WTC11 (cell line): Measurements from ENCODE around the gene TAF8. TPM values are rescaled to one million over a fixed set of nuclear protein-coding genes. Genes with fewer than 3 reads are reported as not detected.

Experiments
- ATAC-seq: fragments of 200-7000 bp; cut with Tn5 transposase; 2 replicates; pipeline ENCODE4 v1.10.0; 2021; ENCODE audit warnings: mild to moderate bottlenecking, moderate library complexity
- CTCF ChIA-PET: fragments of 300-600 bp; sonication (Branson Sonifier 250); formaldehyde crosslinking; loops from one replicate; lab custom pipeline; 2021; ENCODE audit warnings: antibody characterized with exemption; lab: Charles Lee
- POLR2A ChIA-PET: fragments of 350-600 bp; sonication (Branson Sonifier 250); formaldehyde crosslinking; loops from one replicate; lab custom pipeline; 2021; ENCODE audit warnings: antibody characterized with exemption; lab: Charles Lee
- DNase-seq: peaks from one replicate; pipeline ENCODE4 v3.0.0; 2021; ENCODE audit warnings: low spot score
- H3K27ac Mint-ChIP-seq: 2 replicates; pipeline ENCODE4 v1.8.0; 2021; ENCODE audit warnings: mixed read lengths
- H3K27me3 Mint-ChIP-seq: 2 replicates; pipeline ENCODE4 v1.8.0; 2021; ENCODE audit warnings: low read depth, mild to moderate bottlenecking, moderate library complexity, mixed read lengths
- H3K36me3 Mint-ChIP-seq: 2 replicates; pipeline ENCODE4 v1.8.0; 2021; ENCODE audit warnings: mixed read lengths
- H3K4me1 Mint-ChIP-seq: 2 replicates; pipeline ENCODE4 v1.8.0; 2022; ENCODE audit warnings: mixed read lengths
- H3K4me3 Mint-ChIP-seq: 2 replicates; pipeline ENCODE4 v1.8.0; 2021; ENCODE audit warnings: mild to moderate bottlenecking, moderate library complexity, mixed read lengths
- H3K9me3 Mint-ChIP-seq: 2 replicates; pipeline ENCODE4 v1.8.0; 2021; ENCODE audit warnings: mixed read lengths
- CBFB ChIP-seq: sonication (generic); formaldehyde crosslinking; IDR thresholded peaks from 2 replicates; pipeline ENCODE4 v1.8.1; 2022; ENCODE audit warnings: mild to moderate bottlenecking, low read depth, missing genetic modification reagents
- FOXJ3 ChIP-seq: sonication (generic); formaldehyde crosslinking; IDR thresholded peaks from 2 replicates; pipeline ENCODE4 v1.9.0; 2021; ENCODE audit warnings: missing genetic modification reagents, mild to moderate bottlenecking, borderline replicate concordance
- FOXK1 ChIP-seq: sonication (generic); formaldehyde crosslinking; IDR thresholded peaks from 2 replicates; pipeline ENCODE4 v1.8.0; 2022; ENCODE audit warnings: mild to moderate bottlenecking, moderate library complexity, missing genetic modification reagents
- IRF2 ChIP-seq: sonication (generic); formaldehyde crosslinking; IDR thresholded peaks from 2 replicates; pipeline ENCODE4 v1.8.0; 2022; ENCODE audit warnings: low read depth, missing genetic modification reagents, borderline replicate concordance
- KAT7 ChIP-seq: sonication (generic); formaldehyde crosslinking; IDR thresholded peaks from 2 replicates; pipeline ENCODE4 v1.8.1; 2023; ENCODE audit warnings: missing genetic modification reagents, mild to moderate bottlenecking, borderline replicate concordance
- NFATC4 ChIP-seq: fragments of 250-450 bp; sonication (Bioruptor Pico); IDR thresholded peaks from 2 replicates; pipeline ENCODE4 v1.9.0; 2021; ENCODE audit warnings: mild to moderate bottlenecking
- NR1H2 ChIP-seq: sonication (generic); formaldehyde crosslinking; IDR thresholded peaks from 2 replicates; pipeline ENCODE4 v1.9.0; 2021; ENCODE audit warnings: mild to moderate bottlenecking, moderate library complexity, missing genetic modification reagents
- PRRX2 ChIP-seq: fragments of 250-450 bp; sonication (Bioruptor Pico); IDR thresholded peaks from 2 replicates; pipeline ENCODE4 v1.8.0; 2021; ENCODE audit warnings: mild to moderate bottlenecking
- RELA ChIP-seq: sonication (generic); formaldehyde crosslinking; IDR thresholded peaks from 2 replicates; pipeline ENCODE4 v1.8.1; 2022; ENCODE audit warnings: missing genetic modification reagents, mild to moderate bottlenecking, borderline replicate concordance
- SMAD4 ChIP-seq: sonication (generic); formaldehyde crosslinking; IDR thresholded peaks from 2 replicates; pipeline ENCODE4 v1.8.0; 2022; ENCODE audit warnings: mild to moderate bottlenecking, missing genetic modification reagents
- TEAD1 ChIP-seq: sonication (generic); formaldehyde crosslinking; IDR thresholded peaks from 2 replicates; pipeline ENCODE4 v1.8.0; 2022; ENCODE audit warnings: mild to moderate bottlenecking, missing genetic modification reagents
- ZNF121 ChIP-seq: sonication (generic); formaldehyde crosslinking; IDR thresholded peaks from 2 replicates; pipeline ENCODE4 v1.8.0; 2023; ENCODE audit warnings: missing genetic modification reagents
- ZNF263 ChIP-seq: sonication (generic); formaldehyde crosslinking; IDR thresholded peaks from 2 replicates; pipeline ENCODE4 v1.8.1; 2022; ENCODE audit warnings: low read depth, mild to moderate bottlenecking, moderate library complexity, missing genetic modification reagents
- total RNA-seq: library from RNA; stranded (reverse); gene quantifications from 3 replicates; pipeline ENCODE4 v1.2.3, GENCODE V29; 2021
- TF ChIP-seq, protein P1 (sequence below): fragments of 250-450 bp; sonication (Bioruptor Pico); IDR thresholded peaks from 2 replicates; pipeline ENCODE4 v1.8.0; 2021; ENCODE audit warnings: mild to moderate bottlenecking
- TF ChIP-seq, protein P2 (sequence below): sonication (generic); formaldehyde crosslinking; IDR thresholded peaks from 2 replicates; pipeline ENCODE4 v1.8.1; 2023; ENCODE audit warnings: mild to moderate bottlenecking, missing genetic modification reagents
- TF ChIP-seq, protein P3 (sequence below): sonication (generic); formaldehyde crosslinking; IDR thresholded peaks from 2 replicates; pipeline ENCODE4 v1.8.1; 2023; ENCODE audit warnings: mild to moderate bottlenecking, missing genetic modification reagents, moderate library complexity
- TF ChIP-seq, protein P4 (sequence below): fragments of 250-450 bp; sonication (Bioruptor Pico); IDR thresholded peaks from 2 replicates; pipeline ENCODE4 v1.9.0; 2021; ENCODE audit warnings: mild to moderate bottlenecking

Gene TAF8
- total RNA-seq, 1 experiment from 2014 or later: 31.0 TPM

DNA sequence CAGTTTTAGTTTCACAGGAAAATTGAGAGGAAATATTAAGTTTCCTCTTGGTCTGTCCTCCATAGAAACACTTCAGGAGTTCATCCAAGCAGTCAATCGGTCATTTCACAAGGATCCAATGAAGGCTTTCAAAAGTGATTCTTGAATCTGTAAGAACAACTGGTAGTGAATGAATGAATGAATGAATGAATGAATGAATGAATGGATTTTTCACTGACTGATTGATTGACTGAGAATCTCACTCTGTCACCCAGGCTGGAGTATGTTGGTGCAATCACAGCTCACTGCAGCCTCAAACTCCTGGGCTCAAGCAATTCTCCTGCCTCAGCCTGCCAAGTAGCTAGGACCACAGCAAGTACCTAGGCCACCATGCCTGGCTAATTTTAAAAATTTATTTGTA is 39.4 kb upstream of the TAF8 start:
- Mint-ChIP-seq H3K4me3 (no peak overlapping the region), H3K36me3 (no peaks in the 10 kb centered on the region), H3K27ac (no peak overlapping the region; the same call in 1 of the 2 replicates), H3K4me1 (peaks cover 28% of the 10 kb centered on the region), H3K9me3 (no peaks in the 10 kb centered on the region), H3K27me3 (no peaks in the 10 kb centered on the region)
- TF ChIP-seq, protein P1, sequence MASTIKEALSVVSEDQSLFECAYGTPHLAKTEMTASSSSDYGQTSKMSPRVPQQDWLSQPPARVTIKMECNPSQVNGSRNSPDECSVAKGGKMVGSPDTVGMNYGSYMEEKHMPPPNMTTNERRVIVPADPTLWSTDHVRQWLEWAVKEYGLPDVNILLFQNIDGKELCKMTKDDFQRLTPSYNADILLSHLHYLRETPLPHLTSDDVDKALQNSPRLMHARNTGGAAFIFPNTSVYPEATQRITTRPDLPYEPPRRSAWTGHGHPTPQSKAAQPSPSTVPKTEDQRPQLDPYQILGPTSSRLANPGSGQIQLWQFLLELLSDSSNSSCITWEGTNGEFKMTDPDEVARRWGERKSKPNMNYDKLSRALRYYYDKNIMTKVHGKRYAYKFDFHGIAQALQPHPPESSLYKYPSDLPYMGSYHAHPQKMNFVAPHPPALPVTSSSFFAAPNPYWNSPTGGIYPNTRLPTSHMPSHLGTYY (CRISPR knock-in tag): no peak
- TF ChIP-seq, protein P2, sequence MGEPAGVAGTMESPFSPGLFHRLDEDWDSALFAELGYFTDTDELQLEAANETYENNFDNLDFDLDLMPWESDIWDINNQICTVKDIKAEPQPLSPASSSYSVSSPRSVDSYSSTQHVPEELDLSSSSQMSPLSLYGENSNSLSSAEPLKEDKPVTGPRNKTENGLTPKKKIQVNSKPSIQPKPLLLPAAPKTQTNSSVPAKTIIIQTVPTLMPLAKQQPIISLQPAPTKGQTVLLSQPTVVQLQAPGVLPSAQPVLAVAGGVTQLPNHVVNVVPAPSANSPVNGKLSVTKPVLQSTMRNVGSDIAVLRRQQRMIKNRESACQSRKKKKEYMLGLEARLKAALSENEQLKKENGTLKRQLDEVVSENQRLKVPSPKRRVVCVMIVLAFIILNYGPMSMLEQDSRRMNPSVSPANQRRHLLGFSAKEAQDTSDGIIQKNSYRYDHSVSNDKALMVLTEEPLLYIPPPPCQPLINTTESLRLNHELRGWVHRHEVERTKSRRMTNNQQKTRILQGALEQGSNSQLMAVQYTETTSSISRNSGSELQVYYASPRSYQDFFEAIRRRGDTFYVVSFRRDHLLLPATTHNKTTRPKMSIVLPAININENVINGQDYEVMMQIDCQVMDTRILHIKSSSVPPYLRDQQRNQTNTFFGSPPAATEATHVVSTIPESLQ (CRISPR knock-in tag): no peak
- TF ChIP-seq FOXK1 (no peak), CBFB (CRISPR knock-in tag) (no peak), SMAD4 (CRISPR knock-in tag) (no peak), ZNF121 (no peak), ZNF263 (CRISPR knock-in tag) (no peak)
- TF ChIP-seq, protein P3, sequence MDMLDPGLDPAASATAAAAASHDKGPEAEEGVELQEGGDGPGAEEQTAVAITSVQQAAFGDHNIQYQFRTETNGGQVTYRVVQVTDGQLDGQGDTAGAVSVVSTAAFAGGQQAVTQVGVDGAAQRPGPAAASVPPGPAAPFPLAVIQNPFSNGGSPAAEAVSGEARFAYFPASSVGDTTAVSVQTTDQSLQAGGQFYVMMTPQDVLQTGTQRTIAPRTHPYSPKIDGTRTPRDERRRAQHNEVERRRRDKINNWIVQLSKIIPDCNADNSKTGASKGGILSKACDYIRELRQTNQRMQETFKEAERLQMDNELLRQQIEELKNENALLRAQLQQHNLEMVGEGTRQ (CRISPR knock-in tag): no peak
- ChIA-PET POLR2A (no interaction called here), CTCF (interaction anchor here (0.6 to 1.5 kb wide), 2 partner anchors 33 to 70 kb away, joined by 4 to 5 read pairs; no protein-coding TSS in a partner anchor)
- DNase-seq (no peak), ATAC-seq (no peak)

DNA sequence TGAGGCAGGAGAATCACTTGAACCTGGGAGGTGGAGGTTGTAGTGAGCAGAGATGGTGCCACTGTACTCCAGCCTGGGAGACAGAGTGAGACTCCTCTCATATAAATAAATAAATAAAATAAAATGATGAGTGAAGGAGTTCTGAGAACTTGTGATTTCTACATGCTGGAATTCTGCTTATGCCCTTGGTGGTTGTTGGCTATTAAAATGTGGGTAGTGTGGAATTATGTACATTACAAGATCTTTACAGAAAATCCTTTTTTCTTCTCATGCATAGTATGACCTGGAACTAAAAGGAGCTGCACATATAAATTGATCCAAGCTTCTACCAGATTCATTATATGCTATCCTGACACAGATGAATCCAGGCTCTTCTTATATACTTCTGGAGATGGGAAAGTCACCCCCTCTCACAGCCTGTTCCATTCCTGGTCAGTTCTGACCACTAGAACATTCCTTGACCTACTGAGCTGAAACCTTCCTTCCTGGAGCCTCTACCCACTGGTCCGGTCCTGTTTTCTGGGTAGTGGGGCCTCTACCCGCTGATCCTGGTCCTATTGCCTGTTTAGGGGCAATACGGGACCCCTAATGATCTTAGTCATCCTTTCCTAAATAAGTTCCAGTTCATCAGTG is 37.7 kb upstream of the TAF8 start:
- CTCF ChIA-PET: interaction anchor here (0.6 kb wide), 1 partner anchor 9 kb away, joined by 3 read pairs; no protein-coding TSS in a partner anchor
- no peaks in the 10 kb centered on the region for H3K27me3 Mint-ChIP-seq

More for the DNA sequence above, 37.7 kb upstream of the TAF8 start:
- TF ChIP-seq, protein P4, sequence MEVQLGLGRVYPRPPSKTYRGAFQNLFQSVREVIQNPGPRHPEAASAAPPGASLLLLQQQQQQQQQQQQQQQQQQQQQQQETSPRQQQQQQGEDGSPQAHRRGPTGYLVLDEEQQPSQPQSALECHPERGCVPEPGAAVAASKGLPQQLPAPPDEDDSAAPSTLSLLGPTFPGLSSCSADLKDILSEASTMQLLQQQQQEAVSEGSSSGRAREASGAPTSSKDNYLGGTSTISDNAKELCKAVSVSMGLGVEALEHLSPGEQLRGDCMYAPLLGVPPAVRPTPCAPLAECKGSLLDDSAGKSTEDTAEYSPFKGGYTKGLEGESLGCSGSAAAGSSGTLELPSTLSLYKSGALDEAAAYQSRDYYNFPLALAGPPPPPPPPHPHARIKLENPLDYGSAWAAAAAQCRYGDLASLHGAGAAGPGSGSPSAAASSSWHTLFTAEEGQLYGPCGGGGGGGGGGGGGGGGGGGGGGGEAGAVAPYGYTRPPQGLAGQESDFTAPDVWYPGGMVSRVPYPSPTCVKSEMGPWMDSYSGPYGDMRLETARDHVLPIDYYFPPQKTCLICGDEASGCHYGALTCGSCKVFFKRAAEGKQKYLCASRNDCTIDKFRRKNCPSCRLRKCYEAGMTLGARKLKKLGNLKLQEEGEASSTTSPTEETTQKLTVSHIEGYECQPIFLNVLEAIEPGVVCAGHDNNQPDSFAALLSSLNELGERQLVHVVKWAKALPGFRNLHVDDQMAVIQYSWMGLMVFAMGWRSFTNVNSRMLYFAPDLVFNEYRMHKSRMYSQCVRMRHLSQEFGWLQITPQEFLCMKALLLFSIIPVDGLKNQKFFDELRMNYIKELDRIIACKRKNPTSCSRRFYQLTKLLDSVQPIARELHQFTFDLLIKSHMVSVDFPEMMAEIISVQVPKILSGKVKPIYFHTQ (CRISPR knock-in tag): no peak
- TF ChIP-seq KAT7 (CRISPR knock-in tag) (no peak), NR1H2 (CRISPR knock-in tag) (no peak), TEAD1 (CRISPR knock-in tag) (no peak), NFATC4 (CRISPR knock-in tag) (no peak), ZNF121 (no peak), FOXJ3 (CRISPR knock-in tag) (no peak), RELA (CRISPR knock-in tag) (no peak), PRRX2 (CRISPR knock-in tag) (no peak), IRF2 (CRISPR knock-in tag) (no peak)
- TF ChIP-seq, protein P1 (CRISPR knock-in tag): no peak
- Mint-ChIP-seq H3K27ac (no peak overlapping the region), H3K4me1 (peaks cover 21% of the 10 kb centered on the region), H3K9me3 (no peaks in the 10 kb centered on the region), H3K4me3 (no peak overlapping the region), H3K36me3 (no peaks in the 10 kb centered on the region)
- DNase-seq (no peak), ATAC-seq (no peak)
- POLR2A ChIA-PET: interaction anchor here (0.5 to 0.6 kb wide), 2 partner anchors 159 to 183 kb away, joined by 3 to 6 read pairs; no protein-coding TSS in a partner anchor
